Fibroblast of lung (primary cell): ENCODE results near the gene LIPA. TPM values are rescaled to one million over a fixed set of nuclear protein-coding genes. Genes with fewer than 3 reads are reported as not detected.
A peak's percentile ranks its signal among the peaks of the same experiment; 100 is the strongest.

ENCODE experiments used
- DNase-seq, 2 donors: peaks; one replicate each; pipeline versions ENCODE4 v3.0.0 to v3.0.0-alpha.2; 2010; ENCODE audit warnings: low read depth in 2 of 2
- H2AFZ ChIP-seq: 2 replicates; pipeline ENCODE4 v1.5.1; 2012; ENCODE audit warnings: low read length, control low read depth, inconsistent platforms
- H3K27ac ChIP-seq: 2 replicates; pipeline ENCODE4 v1.5.1; 2011; ENCODE audit warnings: low read length, control low read depth; ENCODE audit not compliant: insufficient read depth
- H3K27me3 ChIP-seq: 2 replicates; pipeline ENCODE4 v1.5.1; 2011; ENCODE audit warnings: mild to moderate bottlenecking, low read length; ENCODE audit not compliant: control insufficient read depth, insufficient read depth
- H3K36me3 ChIP-seq: 2 replicates; pipeline ENCODE4 v1.5.1; 2011; ENCODE audit warnings: low read length; ENCODE audit not compliant: control insufficient read depth, insufficient read depth
- H3K4me1 ChIP-seq: 2 replicates; pipeline ENCODE4 v1.5.1; 2011; ENCODE audit warnings: low read length; ENCODE audit not compliant: control insufficient read depth, insufficient read depth; ENCODE audit errors: extremely low read depth
- H3K4me2 ChIP-seq: 2 replicates; pipeline ENCODE4 v1.5.1; 2011; ENCODE audit warnings: low read length, control low read depth; ENCODE audit not compliant: insufficient read depth; ENCODE audit errors: extremely low read depth
- H3K4me3 ChIP-seq, 4 experiments: fragments of 200-600 bp in 1 of 4; sonication (generic) in 1 of 4; replicated peaks in 1 of 4; 2 replicates each; pipeline ENCODE4 v1.5.1; 2011 to 2016; ENCODE audit warnings: low read length in 4 of 4, low read depth in 3 of 4, mild to moderate bottlenecking in 3 of 4, control low read depth in 2 of 4, inconsistent platforms in 1 of 4, mixed read lengths in 1 of 4; ENCODE audit not compliant: insufficient read depth in 1 of 4; ENCODE audit errors: control extremely low read depth in 1 of 4
- H3K79me2 ChIP-seq: 2 replicates; pipeline ENCODE4 v1.5.1; 2012; ENCODE audit warnings: mild to moderate bottlenecking, low read length, inconsistent platforms; ENCODE audit not compliant: control insufficient read depth, insufficient read depth
- H3K9ac ChIP-seq: 2 replicates; pipeline ENCODE4 v1.5.1; 2011; ENCODE audit warnings: mild to moderate bottlenecking, low read length, control low read depth; ENCODE audit not compliant: insufficient read depth
- H3K9me3 ChIP-seq: 2 replicates; pipeline ENCODE4 v1.5.1; 2012; ENCODE audit warnings: low read depth, low read length; ENCODE audit not compliant: control insufficient read depth, insufficient read depth
- H4K20me1 ChIP-seq: 2 replicates; pipeline ENCODE4 v1.5.1; 2011; ENCODE audit warnings: low read length; ENCODE audit not compliant: control insufficient read depth, insufficient read depth; ENCODE audit errors: extremely low read depth
- EZH2 ChIP-seq: IDR thresholded peaks from 2 replicates; pipeline ENCODE4 v1.5.1; 2012; ENCODE audit warnings: low read length, control low read depth, mild to moderate bottlenecking; ENCODE audit errors: missing control alignments
- polyA plus RNA-seq, 2 donors: library from polyadenylated mRNA; depleted of rRNA in 1 of 2; stranded (reverse) in 1 of 2; unstranded in 1 of 2; fragments of >200 nt; gene quantifications; 2 replicates each; pipeline ENCODE4 v1.2.1, GENCODE V29; 2011 to 2012; ENCODE audit warnings: missing spikeins in 1 of 2
- total RNA-seq: library from RNA; depleted of rRNA; stranded (reverse); fragments of >200 nt; gene quantifications from 2 replicates; pipeline ENCODE4 v1.2.1, GENCODE V29; 2014
- TF ChIP-seq, protein P1 (sequence below), 2 donors: IDR thresholded peaks in 1 of 2; conservative IDR thresholded peaks in 1 of 2; 1 replicate in 1 of 2; 2 replicates in 1 of 2; pipeline ENCODE4 v1.5.1; 2011 to 2012; ENCODE audit warnings: low read length in 2 of 2, control low read depth in 1 of 2, inconsistent platforms in 1 of 2, low read depth in 1 of 2, mild to moderate bottlenecking in 1 of 2

The LIPA gene
- total and polyA plus RNA-seq, 2 donors (not counting 1 experiment from before 2014, with no cell fraction given), result 72.3 to 105 TPM

DNA sequence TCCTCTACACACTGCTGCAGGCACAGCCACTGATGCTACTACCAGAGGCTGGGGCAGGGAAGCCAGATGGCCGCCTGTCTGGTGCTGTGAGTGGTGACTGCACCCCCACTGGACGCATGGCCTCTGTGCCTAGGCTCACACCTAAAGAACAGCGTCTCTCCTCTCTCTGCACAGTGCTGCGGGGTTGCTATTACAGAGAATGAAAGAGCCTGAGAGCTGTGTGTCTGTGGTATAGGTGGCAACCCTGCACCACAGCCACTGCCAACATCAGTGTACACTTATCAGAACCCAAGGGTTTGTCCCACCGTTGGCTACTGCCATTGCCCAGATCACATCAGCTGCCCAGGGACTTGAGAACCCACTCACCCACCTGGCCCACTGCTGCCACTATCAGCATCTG is 46.2 kb upstream of the LIPA start:
- Histone ChIP-seq H2AFZ (no peak overlapping the region), H3K27me3 (no peaks in the 10 kb centered on the region), H4K20me1 (no peaks in the 10 kb centered on the region), H3K36me3 (no peaks in the 10 kb centered on the region), H3K9ac (no peak overlapping the region), H3K9me3 (no peaks in the 10 kb centered on the region), H3K27ac (no peak overlapping the region), H3K4me2 (no peak overlapping the region), H3K4me1 (peaks cover 11% of the 10 kb centered on the region), H3K4me3 (no peak overlapping the region), H3K79me2 (no peaks in the 10 kb centered on the region)
- no peak for DNase-seq
- TF ChIP-seq, protein P1, sequence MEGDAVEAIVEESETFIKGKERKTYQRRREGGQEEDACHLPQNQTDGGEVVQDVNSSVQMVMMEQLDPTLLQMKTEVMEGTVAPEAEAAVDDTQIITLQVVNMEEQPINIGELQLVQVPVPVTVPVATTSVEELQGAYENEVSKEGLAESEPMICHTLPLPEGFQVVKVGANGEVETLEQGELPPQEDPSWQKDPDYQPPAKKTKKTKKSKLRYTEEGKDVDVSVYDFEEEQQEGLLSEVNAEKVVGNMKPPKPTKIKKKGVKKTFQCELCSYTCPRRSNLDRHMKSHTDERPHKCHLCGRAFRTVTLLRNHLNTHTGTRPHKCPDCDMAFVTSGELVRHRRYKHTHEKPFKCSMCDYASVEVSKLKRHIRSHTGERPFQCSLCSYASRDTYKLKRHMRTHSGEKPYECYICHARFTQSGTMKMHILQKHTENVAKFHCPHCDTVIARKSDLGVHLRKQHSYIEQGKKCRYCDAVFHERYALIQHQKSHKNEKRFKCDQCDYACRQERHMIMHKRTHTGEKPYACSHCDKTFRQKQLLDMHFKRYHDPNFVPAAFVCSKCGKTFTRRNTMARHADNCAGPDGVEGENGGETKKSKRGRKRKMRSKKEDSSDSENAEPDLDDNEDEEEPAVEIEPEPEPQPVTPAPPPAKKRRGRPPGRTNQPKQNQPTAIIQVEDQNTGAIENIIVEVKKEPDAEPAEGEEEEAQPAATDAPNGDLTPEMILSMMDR (conservative IDR thresholded peaks at IDR 0.05 in 1 of 2, IDR thresholded peaks at IDR 0.05 in 1 of 2; ENCODE audit: low read depth in 1 of 2, low read length in 2 of 2), result no peak
- no peak for TF ChIP-seq EZH2

DNA sequence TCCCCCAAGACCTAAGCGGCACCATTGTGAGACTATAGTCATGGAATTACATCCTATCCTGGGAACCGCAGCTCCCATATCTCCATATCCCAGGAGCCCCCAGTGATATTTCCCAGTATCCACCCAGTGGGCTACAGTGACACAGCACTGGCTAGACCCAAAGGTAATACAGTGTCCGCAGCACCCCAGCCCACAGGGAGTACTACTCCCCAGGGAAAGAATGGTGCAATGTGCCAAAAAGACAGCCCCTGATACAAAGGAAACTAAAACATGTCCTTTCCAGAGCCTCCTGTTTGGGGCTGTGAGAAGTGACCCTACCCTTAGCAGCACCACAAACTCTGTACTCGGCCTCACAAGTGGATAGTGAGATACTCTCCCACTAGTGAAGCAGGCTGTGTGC is 45.8 kb upstream of the LIPA start:
- no peaks in the 10 kb centered on the region for H3K27me3 ChIP-seq
- no peaks in the 10 kb centered on the region for H3K36me3 ChIP-seq
- H2AFZ ChIP-seq, result no peak overlapping the region
- H3K4me1 ChIP-seq, result peaks cover 11% of the 10 kb centered on the region
- H3K79me2 ChIP-seq, result no peaks in the 10 kb centered on the region
- no peak for TF ChIP-seq EZH2
- TF ChIP-seq, protein P1 (conservative IDR thresholded peaks at IDR 0.05 in 1 of 2, IDR thresholded peaks at IDR 0.05 in 1 of 2; ENCODE audit: low read depth in 1 of 2, low read length in 2 of 2), result no peak
- H4K20me1 ChIP-seq, result no peaks in the 10 kb centered on the region
- no peak overlapping the region for H3K4me3 ChIP-seq
- no peaks in the 10 kb centered on the region for H3K9me3 ChIP-seq
- no peak overlapping the region for H3K9ac ChIP-seq
- H3K27ac ChIP-seq, result no peak overlapping the region
- H3K4me2 ChIP-seq, result no peak overlapping the region
- no peak for DNase-seq

DNA sequence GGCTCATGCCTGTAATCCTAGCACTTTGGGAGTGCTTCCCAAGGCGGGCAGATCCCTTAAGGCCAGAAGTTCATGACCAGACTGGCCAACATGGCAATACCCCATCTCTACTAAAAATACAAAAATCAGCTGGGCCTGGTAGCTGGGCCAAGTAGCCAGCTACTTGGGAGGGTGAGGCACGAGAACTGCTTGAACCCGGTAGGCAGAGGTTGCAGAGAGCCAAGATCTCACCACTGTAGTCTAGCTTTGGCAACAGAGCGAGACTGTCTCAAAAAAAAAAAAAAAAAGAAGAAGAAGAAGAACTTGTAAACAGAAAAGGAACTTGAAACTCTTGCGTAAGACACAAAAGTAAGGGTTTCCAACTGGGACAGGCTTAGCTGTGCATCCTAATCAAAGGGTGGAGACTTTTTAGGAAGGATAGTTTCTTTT is 44.7 kb upstream of the LIPA start:
- H3K4me2 ChIP-seq, result peak overlapping the region; percentile 65
- peak overlapping the region; percentile 78 for H3K27ac ChIP-seq
- no peaks in the 10 kb centered on the region for H3K36me3 ChIP-seq
- no peaks in the 10 kb centered on the region for H3K27me3 ChIP-seq
- no peaks in the 10 kb centered on the region for H4K20me1 ChIP-seq
- peaks cover 10% of the 10 kb centered on the region for H3K4me1 ChIP-seq
- H3K79me2 ChIP-seq, result no peaks in the 10 kb centered on the region
- no peak overlapping the region for H3K9ac ChIP-seq
- TF ChIP-seq, protein P1 (conservative IDR thresholded peaks at IDR 0.05 in 1 of 2, IDR thresholded peaks at IDR 0.05 in 1 of 2; ENCODE audit: low read depth in 1 of 2, low read length in 2 of 2), result no peak
- no peak for TF ChIP-seq EZH2
- DNase-seq, result peak in 1 of 2 donors; percentile 90
- no peak overlapping the region for H3K4me3 ChIP-seq
- H3K9me3 ChIP-seq, result no peaks in the 10 kb centered on the region
- H2AFZ ChIP-seq, result no peak overlapping the region
